Measurements from ENCODE around the gene ELFN2. TPM values are rescaled to one million over a fixed set of nuclear protein-coding genes. Genes with fewer than 3 reads are reported as not detected.
"Not testable (repeated sequence)": the region's sequence is repeated elsewhere in the genome, so short reads cannot be mapped to it uniquely, and the experiment has no call there.

ELFN2 gene
- total and polyA plus RNA-seq, 2 of the 13 experiments (the other 11 are each of a cell fraction or from before 2014, with no cell fraction given): 0.01 TPM; not detected in 1

GRCh38 chr22:37399457-37399856 is 27.8 kb downstream of the ELFN2 start:
- H3K4me1 ChIP-seq (ENCODE audit: insufficient read depth, low read length); H3K27ac ChIP-seq (ENCODE audit: extremely low read length, insufficient read depth, low read length); FAIRE-seq; POLR2A ChIA-PET; H3K36me3 ChIP-seq (replicated peaks in 1 of 2; ENCODE audit: control insufficient read depth in 1 of 2, insufficient read depth in 2 of 2, low read length in 2 of 2); in situ Hi-C loops (cut with HindIII; ENCODE audit: extremely low pct_ligation_motif_present, low pct_unique_long_range_greater_than_20kb); BruUV-seq (replicated peaks); CTCF ChIA-PET (ENCODE audit: low intra/inter-chr PET ratio, low total read pairs); H2AFZ ChIP-seq (ENCODE audit: low read length); intact Hi-C loops (cut with micrococcal nuclease; ENCODE audit: unreplicated experiment); ATAC-seq; DNase-seq (ENCODE audit: low spot score); H3K4me3 ChIP-seq (replicated peaks in 1 of 3; ENCODE audit: insufficient read depth in 1 of 3, low read depth in 2 of 3, low read length in 3 of 3); H3K9ac ChIP-seq (ENCODE audit: insufficient read depth, low read depth, low read length); H3K4me2 ChIP-seq (ENCODE audit: low read depth, low read length); H4K20me1 ChIP-seq (ENCODE audit: insufficient read depth, low read length); H3K79me2 ChIP-seq (ENCODE audit: insufficient read depth, low read length); H3K9me3 ChIP-seq (ENCODE audit: low read length): not testable (repeated sequence)
- 50% methylated on average over 17 of the region's 19 CpGs for WGBS (ENCODE audit: low lambda C conversion rate)
- peaks cover 2 to 11% of the 10 kb centered on the region in 2 experiments; a peak in 3 of 5 replicates for H3K27me3 ChIP-seq (ENCODE audit: control insufficient read depth in 1 of 2, insufficient read depth in 2 of 2, low read length in 2 of 2)

- Histone ChIP-seq H2AFZ (ENCODE audit: low read length) (no peak overlapping the region), H3K4me1 (ENCODE audit: insufficient read depth, low read length) (no peaks in the 10 kb centered on the region), H3K9ac (ENCODE audit: insufficient read depth, low read depth, low read length) (no peak overlapping the region), H3K9me3 (ENCODE audit: low read length) (no peaks in the 10 kb centered on the region), H3K27ac (ENCODE audit: extremely low read length, insufficient read depth, low read length) (no peak overlapping the region), H4K20me1 (ENCODE audit: insufficient read depth, low read length) (0 out of 2 replicates have a peak, but pooled peaks cover 3% of the 10 kb centered on the region), H3K36me3 (replicated peaks in 1 of 2; ENCODE audit: control insufficient read depth in 1 of 2, insufficient read depth in 2 of 2, low read length in 2 of 2) (no peaks in the 10 kb centered on the region), H3K79me2 (ENCODE audit: insufficient read depth, low read length) (no peaks in the 10 kb centered on the region), H3K4me2 (ENCODE audit: low read depth, low read length) (no peak overlapping the region), H3K27me3 (ENCODE audit: control insufficient read depth in 1 of 2, insufficient read depth in 2 of 2, low read length in 2 of 2) (peaks cover 2 to 6% of the 10 kb centered on the region in 2 experiments; a peak in 3 of 5 replicates), H3K4me3 (replicated peaks in 1 of 3; ENCODE audit: insufficient read depth in 1 of 3, low read depth in 2 of 3, low read length in 3 of 3) (no peak overlapping the region)
- FAIRE-seq (no peak), DNase-seq (ENCODE audit: low spot score) (no peak), ATAC-seq (no peak)
- CTCF ChIA-PET (ENCODE audit: low intra/inter-chr PET ratio, low total read pairs): no interaction called here
- 24% methylated on average over 5 of the region's 10 CpGs for WGBS (ENCODE audit: low lambda C conversion rate)
- BruUV-seq (replicated peaks): no TSS peak
- in situ Hi-C loops (cut with HindIII; ENCODE audit: extremely low pct_ligation_motif_present, low pct_unique_long_range_greater_than_20kb): no loop called here
- intact Hi-C loops (cut with micrococcal nuclease; ENCODE audit: unreplicated experiment): no loop called here
- POLR2A ChIA-PET: no interaction called here
- TF ChIP-seq ZNF33B (CRISPR knock-in tag; IDR thresholded peaks at IDR 0.05) (no peak), ZNF691 (CRISPR knock-in tag; IDR thresholded peaks at IDR 0.05; ENCODE audit: borderline replicate concordance, low read depth) (no peak), ZNF83 (CRISPR knock-in tag; IDR thresholded peaks at IDR 0.05; ENCODE audit: borderline replicate concordance) (no peak), ZNF552 (CRISPR knock-in tag; IDR thresholded peaks at IDR 0.05; ENCODE audit: borderline replicate concordance) (no peak), ZNF280D (CRISPR knock-in tag; IDR thresholded peaks at IDR 0.05) (no peak), EEA1 (CRISPR knock-in tag; IDR thresholded peaks at IDR 0.05; ENCODE audit: borderline replicate concordance) (no peak), ZNF883 (CRISPR knock-in tag; IDR thresholded peaks at IDR 0.05; ENCODE audit: not compliant biosample characterization) (no peak), HBP1 (CRISPR knock-in tag; IDR thresholded peaks at IDR 0.05; ENCODE audit: low read depth) (no peak), HOXA9 (CRISPR knock-in tag; IDR thresholded peaks at IDR 0.05; ENCODE audit: borderline replicate concordance) (no peak), TSC22D2 (CRISPR knock-in tag; IDR thresholded peaks at IDR 0.05; ENCODE audit: borderline replicate concordance) (no peak), AGO1 (IDR thresholded peaks at IDR 0.05; ENCODE audit: low read depth, low read length, poor library complexity, severe bottlenecking) (no peak), HNRNPL (IDR thresholded peaks at IDR 0.05; ENCODE audit: low read depth, low read length) (no peak)
Observed at GRCh38 chr22:37397226-37397625, 30.1 kb downstream of the ELFN2 start.

All from HepG2 (cell line).